Esophagus muscularis mucosa (tissue), 4 donors: ENCODE measurements around the gene VWA5B1. TPM values are rescaled to one million over a fixed set of nuclear protein-coding genes. Genes with fewer than 3 reads are reported as not detected.

Source experiments
- DNase-seq: peaks from one replicate; pipeline ENCODE4 v3.0.0-alpha.2; 2017; ENCODE audit errors: extremely low spot score
- H3K27ac ChIP-seq, 4 donors: fragments of 200-600 bp; sonication (generic); replicated peaks in 1 of 4; 1 replicate in 3 of 4; 2 replicates in 1 of 4; pipeline ENCODE4 v1.5.1; 2016 to 2019; ENCODE audit warnings: mild to moderate bottlenecking in 1 of 4
- H3K27me3 ChIP-seq, 4 donors: fragments of 200-600 bp; sonication (generic); one replicate each; pipeline versions ENCODE4 v1.5.1 to v1.6.0; 2016 to 2019
- H3K36me3 ChIP-seq, 4 donors: fragments of 200-600 bp; sonication (generic); one replicate each; pipeline ENCODE4 v1.5.1; 2016 to 2019
- H3K4me1 ChIP-seq, 4 donors: fragments of 200-600 bp; sonication (generic); one replicate each; pipeline ENCODE4 v1.5.1; 2016 to 2019
- H3K4me3 ChIP-seq, 4 donors: fragments of 200-600 bp; sonication (generic); 1 replicate in 2 of 4; 2 replicates in 2 of 4; pipeline ENCODE4 v1.5.1; 2016 to 2019; ENCODE audit warnings: mild to moderate bottlenecking in 4 of 4, moderate library complexity in 1 of 4
- H3K9me3 ChIP-seq, 4 donors: fragments of 200-600 bp; sonication (generic); 1 replicate in 3 of 4; 2 replicates in 1 of 4; pipeline ENCODE4 v1.5.1; 2016 to 2019
- EP300 ChIP-seq: sonication (generic); formaldehyde crosslinking; IDR thresholded peaks from one replicate; pipeline ENCODE4 v1.6.1; 2017; ENCODE audit warnings: antibody characterized with exemption
- POLR2A ChIP-seq: fragments of 450-650 bp; IDR thresholded peaks from one replicate; pipeline ENCODE4 v1.6.1; 2017; ENCODE audit warnings: antibody characterized with exemption, moderate library complexity, mild to moderate bottlenecking, low read depth
- POLR2AphosphoS5 ChIP-seq, 2 donors: sonication (generic); formaldehyde crosslinking; IDR thresholded peaks; one replicate each; pipeline ENCODE4 v1.6.1; 2017; ENCODE audit warnings: antibody characterized with exemption in 2 of 2
- WGBS: methylation state at CpG from one replicate; pipeline ENCODE4 v1.1.5; 2018; 5-methylcytosine and 5-hydroxymethylcytosine counted together
- intact Hi-C: fragments of 100-400 bp; cut with DNase I; formaldehyde crosslinking; loops from one replicate; pipeline ENCODE4 v1.15.1; 2023
- total RNA-seq, 4 donors: library from RNA; depleted of rRNA; stranded (reverse); fragments of >200 nt; gene quantifications; one replicate each; pipeline versions ENCODE4 v1.1.0 to v1.2.1, GENCODE V29; 2016
- TF ChIP-seq, protein P1 (sequence below), 3 experiments: fragments of 200-600 bp in 2 of 3; fragments of 450-650 bp in 1 of 3; sonication (generic) in 2 of 3; IDR thresholded peaks; one replicate each; pipeline ENCODE4 v1.5.1; 2017 to 2019; ENCODE audit warnings: antibody characterized with exemption in 3 of 3, mild to moderate bottlenecking in 2 of 3, moderate library complexity in 1 of 3

Gene VWA5B1, protein sequence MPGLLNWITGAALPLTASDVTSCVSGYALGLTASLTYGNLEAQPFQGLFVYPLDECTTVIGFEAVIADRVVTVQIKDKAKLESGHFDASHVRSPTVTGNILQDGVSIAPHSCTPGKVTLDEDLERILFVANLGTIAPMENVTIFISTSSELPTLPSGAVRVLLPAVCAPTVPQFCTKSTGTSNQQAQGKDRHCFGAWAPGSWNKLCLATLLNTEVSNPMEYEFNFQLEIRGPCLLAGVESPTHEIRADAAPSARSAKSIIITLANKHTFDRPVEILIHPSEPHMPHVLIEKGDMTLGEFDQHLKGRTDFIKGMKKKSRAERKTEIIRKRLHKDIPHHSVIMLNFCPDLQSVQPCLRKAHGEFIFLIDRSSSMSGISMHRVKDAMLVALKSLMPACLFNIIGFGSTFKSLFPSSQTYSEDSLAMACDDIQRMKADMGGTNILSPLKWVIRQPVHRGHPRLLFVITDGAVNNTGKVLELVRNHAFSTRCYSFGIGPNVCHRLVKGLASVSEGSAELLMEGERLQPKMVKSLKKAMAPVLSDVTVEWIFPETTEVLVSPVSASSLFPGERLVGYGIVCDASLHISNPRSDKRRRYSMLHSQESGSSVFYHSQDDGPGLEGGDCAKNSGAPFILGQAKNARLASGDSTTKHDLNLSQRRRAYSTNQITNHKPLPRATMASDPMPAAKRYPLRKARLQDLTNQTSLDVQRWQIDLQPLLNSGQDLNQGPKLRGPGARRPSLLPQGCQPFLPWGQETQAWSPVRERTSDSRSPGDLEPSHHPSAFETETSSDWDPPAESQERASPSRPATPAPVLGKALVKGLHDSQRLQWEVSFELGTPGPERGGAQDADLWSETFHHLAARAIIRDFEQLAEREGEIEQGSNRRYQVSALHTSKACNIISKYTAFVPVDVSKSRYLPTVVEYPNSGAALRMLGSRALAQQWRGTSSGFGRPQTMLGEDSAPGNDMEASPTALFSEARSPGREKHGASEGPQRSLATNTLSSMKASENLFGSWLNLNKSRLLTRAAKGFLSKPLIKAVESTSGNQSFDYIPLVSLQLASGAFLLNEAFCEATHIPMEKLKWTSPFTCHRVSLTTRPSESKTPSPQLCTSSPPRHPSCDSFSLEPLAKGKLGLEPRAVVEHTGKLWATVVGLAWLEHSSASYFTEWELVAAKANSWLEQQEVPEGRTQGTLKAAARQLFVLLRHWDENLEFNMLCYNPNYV
- under 1 TPM in 1 of 4 donors, not detected in 3; under 0.01 TPM for total RNA-seq

DNA sequence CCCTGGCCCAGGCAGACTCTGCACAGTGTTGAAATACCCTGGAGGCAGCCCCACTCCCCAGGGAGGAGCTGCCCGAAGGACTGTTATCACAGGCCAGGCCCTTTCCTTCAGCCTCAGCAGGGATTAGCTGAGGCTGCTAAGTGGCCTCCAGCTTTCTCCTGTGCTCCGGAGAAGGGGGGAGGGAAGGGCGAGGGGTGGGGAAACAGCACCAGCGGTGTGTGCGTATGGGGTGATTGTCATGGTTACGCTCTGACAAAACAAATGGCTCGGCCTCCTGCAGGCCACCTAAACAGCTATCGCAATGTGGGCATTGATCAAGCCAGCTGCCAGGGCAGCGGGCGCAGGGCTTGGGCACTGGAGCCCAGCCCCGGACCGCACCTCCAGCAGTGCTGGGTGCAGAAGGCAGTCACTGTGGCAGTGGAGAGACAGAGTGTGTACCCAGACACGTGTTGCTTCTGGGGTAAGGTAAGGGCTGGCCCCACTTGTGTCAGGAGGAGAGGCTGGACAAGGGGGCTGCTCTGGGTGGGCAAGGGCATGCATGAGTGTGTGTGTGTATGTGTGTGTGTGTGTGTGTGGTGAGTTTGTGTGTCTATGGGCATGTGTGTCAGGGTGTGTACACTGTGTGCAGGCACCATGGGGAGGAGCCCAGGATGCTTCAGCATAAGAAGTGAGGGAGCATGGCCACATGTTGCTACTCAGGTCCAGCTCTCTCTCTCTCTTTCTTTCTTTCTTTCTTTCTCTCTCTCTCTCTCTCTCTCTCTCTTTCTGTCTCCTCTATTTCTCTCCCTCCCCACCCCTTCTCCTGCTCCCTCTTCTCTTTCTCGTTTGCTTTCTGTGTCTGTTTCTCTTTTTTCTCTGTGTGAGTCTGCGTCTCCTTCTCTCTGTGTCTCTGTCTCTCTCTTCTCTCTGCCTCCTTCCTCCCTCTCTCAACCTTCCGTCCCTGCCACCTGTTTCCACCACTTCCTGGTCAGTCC lies at the start of gene VWA5B1:
VWA5B1 (plus strand) TSS at position 252 of the 974 bp plus-strand sequence. CDS start 19,727 bp downstream, outside the sequence.
- Histone ChIP-seq H3K4me1 (peaks cover 0 to 9% (median 8%) of the 10 kb centered on the region in 4 donors), H3K9me3 (no peaks in the 10 kb centered on the region), H3K27me3 (peaks cover 0 to 91% (median 12%) of the 10 kb centered on the region in 4 donors), H3K27ac (no peak within 1 kb of the TSS), H3K4me3 (peak within 1 kb of the TSS in 1 of 4 donors; percentile 14), H3K36me3 (no peaks in the 10 kb centered on the region)
- no peak for DNase-seq
- intact Hi-C loops, result no loop called here
- 43% methylated on average over 11 of the region's 16 CpGs for WGBS
- TF ChIP-seq POLR2A, result no peak
- TF ChIP-seq, protein P1, sequence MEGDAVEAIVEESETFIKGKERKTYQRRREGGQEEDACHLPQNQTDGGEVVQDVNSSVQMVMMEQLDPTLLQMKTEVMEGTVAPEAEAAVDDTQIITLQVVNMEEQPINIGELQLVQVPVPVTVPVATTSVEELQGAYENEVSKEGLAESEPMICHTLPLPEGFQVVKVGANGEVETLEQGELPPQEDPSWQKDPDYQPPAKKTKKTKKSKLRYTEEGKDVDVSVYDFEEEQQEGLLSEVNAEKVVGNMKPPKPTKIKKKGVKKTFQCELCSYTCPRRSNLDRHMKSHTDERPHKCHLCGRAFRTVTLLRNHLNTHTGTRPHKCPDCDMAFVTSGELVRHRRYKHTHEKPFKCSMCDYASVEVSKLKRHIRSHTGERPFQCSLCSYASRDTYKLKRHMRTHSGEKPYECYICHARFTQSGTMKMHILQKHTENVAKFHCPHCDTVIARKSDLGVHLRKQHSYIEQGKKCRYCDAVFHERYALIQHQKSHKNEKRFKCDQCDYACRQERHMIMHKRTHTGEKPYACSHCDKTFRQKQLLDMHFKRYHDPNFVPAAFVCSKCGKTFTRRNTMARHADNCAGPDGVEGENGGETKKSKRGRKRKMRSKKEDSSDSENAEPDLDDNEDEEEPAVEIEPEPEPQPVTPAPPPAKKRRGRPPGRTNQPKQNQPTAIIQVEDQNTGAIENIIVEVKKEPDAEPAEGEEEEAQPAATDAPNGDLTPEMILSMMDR (IDR thresholded peaks at IDR 0.05), result no peak
- TF ChIP-seq POLR2AphosphoS5 (IDR thresholded peaks at IDR 0.05), result no peak
- TF ChIP-seq EP300, result no peak

DNA sequence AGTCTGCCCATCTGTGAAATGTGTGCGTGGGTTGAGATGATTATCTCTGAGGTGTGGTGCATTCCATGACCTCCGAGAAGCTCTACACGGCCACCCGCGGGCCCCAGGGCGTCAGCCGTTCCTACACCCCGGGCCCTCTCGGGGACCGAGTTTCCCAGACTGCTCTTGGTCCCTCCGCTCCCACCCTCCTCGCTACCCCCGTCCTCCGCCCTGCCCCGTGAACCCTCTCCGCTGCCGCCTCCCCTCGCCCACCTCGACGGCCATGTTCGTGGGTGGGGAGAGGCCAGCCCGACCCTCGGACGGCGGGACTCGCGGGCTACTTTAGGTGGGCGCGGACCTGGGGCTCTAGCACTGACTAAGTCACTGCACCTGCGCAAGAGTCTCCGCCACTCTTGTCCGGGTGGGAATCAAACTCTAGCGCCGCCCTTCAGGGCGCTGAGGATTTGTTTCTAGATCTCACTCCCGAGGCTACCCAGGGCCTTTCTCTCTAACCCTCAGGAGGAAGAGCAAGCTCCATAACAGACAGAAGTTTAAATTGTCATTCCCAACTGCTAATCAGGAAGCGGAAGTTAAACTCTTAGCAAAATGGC lies 47.7 kb upstream of the VWA5B1 start:
- Histone ChIP-seq H3K27me3 (peaks cover 0 to 51% (median 13%) of the 10 kb centered on the region in 4 donors), H3K4me3 (no peak overlapping the region), H3K9me3 (no peaks in the 10 kb centered on the region), H3K27ac (no peak overlapping the region), H3K36me3 (no peaks in the 10 kb centered on the region), H3K4me1 (no peaks in the 10 kb centered on the region)
- DNase-seq, result no peak
- 77% methylated on average over 31 of the region's 37 CpGs for WGBS
- TF ChIP-seq, protein P1 (IDR thresholded peaks at IDR 0.05), result no peak
- no peak for TF ChIP-seq POLR2AphosphoS5 (IDR thresholded peaks at IDR 0.05)
- TF ChIP-seq EP300, result no peak
- TF ChIP-seq POLR2A, result no peak
- intact Hi-C loops, result no loop called here

DNA sequence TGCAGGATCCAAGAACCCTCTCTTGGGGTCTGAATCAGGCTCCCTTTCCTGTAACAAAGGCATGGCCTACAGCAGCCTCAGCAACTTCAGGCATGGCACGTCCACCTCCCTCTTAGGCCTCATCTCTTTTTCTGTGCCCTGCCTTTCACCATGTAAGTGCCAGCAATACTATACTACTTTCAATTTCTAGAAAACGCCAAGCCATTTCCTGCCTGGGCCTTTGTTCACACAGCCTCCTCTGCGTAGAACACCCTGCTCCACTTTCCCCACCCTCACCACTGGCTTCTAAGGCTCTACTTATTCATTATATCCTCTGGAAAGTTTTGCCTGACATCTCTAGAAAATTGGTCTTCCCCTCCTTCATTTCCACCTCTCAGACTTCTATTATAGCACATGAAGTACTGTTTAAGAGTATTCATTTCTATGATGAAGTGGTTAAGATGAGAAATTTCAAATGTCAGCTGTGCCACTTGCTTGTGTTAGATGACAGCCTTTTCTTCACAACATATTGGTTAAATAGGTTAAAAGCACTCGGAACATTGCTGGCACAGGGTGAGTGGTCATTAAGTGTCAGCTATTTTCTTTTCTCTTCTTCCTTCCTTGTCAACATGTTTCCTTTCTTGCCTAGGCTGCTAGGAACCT lies 41.6 kb upstream of the VWA5B1 start:
- H3K27ac ChIP-seq, result no peak overlapping the region
- intact Hi-C loops, result no loop called here

More for the DNA sequence above, 41.6 kb upstream of the VWA5B1 start:
- no peak for DNase-seq
- H3K4me3 ChIP-seq, result no peak overlapping the region
- 72% methylated on average over 4 of the region's 4 CpGs for WGBS
- H3K9me3 ChIP-seq, result no peaks in the 10 kb centered on the region
- H3K4me1 ChIP-seq, result peaks cover 0 to 11% (median 4%) of the 10 kb centered on the region in 4 donors
- peaks cover 0 to 9% (median 0%) of the 10 kb centered on the region in 4 donors for H3K27me3 ChIP-seq
- no peaks in the 10 kb centered on the region for H3K36me3 ChIP-seq
- TF ChIP-seq POLR2AphosphoS5 (IDR thresholded peaks at IDR 0.05) (no peak), POLR2A (no peak), EP300 (no peak)
- TF ChIP-seq, protein P1 (IDR thresholded peaks at IDR 0.05), result no peak
